ENCODE results near the gene ADCY2.

DNA sequence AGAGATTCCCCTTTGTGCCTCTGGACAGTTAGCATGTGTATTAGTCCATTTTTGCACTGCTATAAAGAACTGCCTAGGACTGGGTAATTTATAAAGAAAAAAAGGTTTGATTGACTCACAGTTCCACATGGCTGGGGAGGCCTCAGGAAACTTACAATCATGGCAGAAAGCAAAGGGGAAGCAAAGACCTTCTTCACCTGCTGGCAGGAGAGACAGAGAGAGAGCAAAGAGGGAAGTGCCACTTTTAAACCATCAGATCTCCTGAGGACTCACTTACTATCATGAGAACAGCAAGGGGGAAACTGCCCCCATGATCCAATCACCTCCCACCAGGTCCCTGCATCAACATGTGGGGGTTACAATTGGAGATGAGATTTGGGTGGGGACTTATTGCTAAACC, 449.0 kb downstream of the ADCY2 start:
- TF ChIP-seq, protein P1, sequence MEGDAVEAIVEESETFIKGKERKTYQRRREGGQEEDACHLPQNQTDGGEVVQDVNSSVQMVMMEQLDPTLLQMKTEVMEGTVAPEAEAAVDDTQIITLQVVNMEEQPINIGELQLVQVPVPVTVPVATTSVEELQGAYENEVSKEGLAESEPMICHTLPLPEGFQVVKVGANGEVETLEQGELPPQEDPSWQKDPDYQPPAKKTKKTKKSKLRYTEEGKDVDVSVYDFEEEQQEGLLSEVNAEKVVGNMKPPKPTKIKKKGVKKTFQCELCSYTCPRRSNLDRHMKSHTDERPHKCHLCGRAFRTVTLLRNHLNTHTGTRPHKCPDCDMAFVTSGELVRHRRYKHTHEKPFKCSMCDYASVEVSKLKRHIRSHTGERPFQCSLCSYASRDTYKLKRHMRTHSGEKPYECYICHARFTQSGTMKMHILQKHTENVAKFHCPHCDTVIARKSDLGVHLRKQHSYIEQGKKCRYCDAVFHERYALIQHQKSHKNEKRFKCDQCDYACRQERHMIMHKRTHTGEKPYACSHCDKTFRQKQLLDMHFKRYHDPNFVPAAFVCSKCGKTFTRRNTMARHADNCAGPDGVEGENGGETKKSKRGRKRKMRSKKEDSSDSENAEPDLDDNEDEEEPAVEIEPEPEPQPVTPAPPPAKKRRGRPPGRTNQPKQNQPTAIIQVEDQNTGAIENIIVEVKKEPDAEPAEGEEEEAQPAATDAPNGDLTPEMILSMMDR (IDR thresholded peaks at IDR 0.05; ENCODE audit: low read depth, low read length): no peak
- TF ChIP-seq EZH2phosphoT487 (IDR thresholded peaks at IDR 0.05; ENCODE audit: low read depth): no peak

Data from OCI-LY3 (cell line).